K562 (cell line): ENCODE measurements around the gene STX1B. TPM values are rescaled to one million over a fixed set of nuclear protein-coding genes. Genes with fewer than 3 reads are reported as not detected.
A peak's percentile ranks its signal among the peaks of the same experiment; 100 is the strongest.

Source experiments
- ATAC-seq: fragments of 200-7000 bp; cut with Tn5 transposase; 3 replicates; pipeline ENCODE4 v1.9.1; 2020; ENCODE audit warnings: moderate library complexity
- BruUV-seq: library from RNA; stranded (reverse); fragments of 400-500 nt; replicated peaks from 2 replicates; lab custom pipeline; 2021; lab: Mats Ljungman, UMichigan
- CTCF ChIA-PET: fragments of 300-600 bp; formaldehyde crosslinking; extraction: SDS; loops from one replicate; lab custom pipeline; 2021; ENCODE audit warnings: low intra/inter-chr PET ratio; lab: Yijun Ruan, JAX
- POLR2A ChIA-PET: fragments of 300-600, 350-650 bp; sonication (Branson Sonifier 250); formaldehyde crosslinking; extraction: SDS; loops from one replicate; lab custom pipeline; 2021; ENCODE audit warnings: antibody characterized with exemption, inconsistent platforms; lab: Yijun Ruan, JAX
- DNase-seq, 4 experiments: peaks; one replicate each; pipeline versions ENCODE4 v3.0.0 to v3.0.0-alpha.2; 2011 to 2018; ENCODE audit warnings: low spot score in 3 of 4, mixed read lengths in 3 of 4; ENCODE audit errors: extremely low read depth in 1 of 4
- FAIRE-seq: peaks from 2 replicates; lab custom pipeline; 2011; peaks lifted over from hg19 to GRCh38; lab: Jason Lieb, UNC
- H2AFZ ChIP-seq: 2 replicates; pipeline ENCODE4 v1.6.0; 2011; ENCODE audit warnings: low read depth, low read length, control low read depth, inconsistent platforms
- H3K27ac ChIP-seq: fragments of 200-600 bp; 3 replicates; pipeline ENCODE4 v1.8.0; 2011; ENCODE audit warnings: low read depth, mild to moderate bottlenecking, control low read depth, inconsistent platforms, low read length, moderate library complexity, mixed read lengths; ENCODE audit errors: extremely low read depth
- H3K27me3 ChIP-seq, 2 experiments: fragments of 300-600 bp in 1 of 2; 2 replicates in 1 of 2; 3 replicates in 1 of 2; pipeline versions ENCODE4 v1.6.0 to v1.8.0; 2011; ENCODE audit warnings: inconsistent platforms in 2 of 2, low read length in 2 of 2, mild to moderate bottlenecking in 1 of 2, mixed read lengths in 1 of 2, moderate library complexity in 1 of 2; ENCODE audit not compliant: control insufficient read depth in 2 of 2, insufficient read depth in 2 of 2
- H3K36me3 ChIP-seq: fragments of 300-600 bp; 3 replicates; pipeline ENCODE4 v1.8.0; 2011; ENCODE audit warnings: mild to moderate bottlenecking, low read length, inconsistent platforms; ENCODE audit not compliant: control insufficient read depth, insufficient read depth
- H3K4me1 ChIP-seq, 2 experiments: fragments of 200-600 bp in 1 of 2; replicated peaks in 1 of 2; 2 replicates in 1 of 2; 3 replicates in 1 of 2; pipeline versions ENCODE4 v1.5.1 to v1.8.0; 2011; ENCODE audit warnings: inconsistent platforms in 2 of 2, low read length in 2 of 2, mild to moderate bottlenecking in 1 of 2, mixed read lengths in 1 of 2, moderate library complexity in 1 of 2; ENCODE audit not compliant: control insufficient read depth in 2 of 2, insufficient read depth in 2 of 2
- H3K4me2 ChIP-seq: 2 replicates; pipeline ENCODE4 v1.6.1; 2011; ENCODE audit warnings: low read length, control low read depth, inconsistent platforms, mixed read lengths; ENCODE audit not compliant: insufficient read depth
- H3K4me3 ChIP-seq: fragments of 200-600 bp; sonication (generic), shearing (Covaris generic); 2 replicates; pipeline ENCODE4 v1.5.1; 2016; ENCODE audit warnings: control low read depth, inconsistent platforms
- H3K79me2 ChIP-seq: fragments of 200-600 bp; 3 replicates; pipeline ENCODE4 v1.8.0; 2011; ENCODE audit warnings: low read length, inconsistent platforms; ENCODE audit not compliant: control insufficient read depth, insufficient read depth
- H3K9ac ChIP-seq, 2 experiments: 2 replicates each; pipeline versions ENCODE4 v1.6.0 to v1.6.1; 2011; ENCODE audit warnings: low read depth in 2 of 2, low read length in 2 of 2, control low read depth in 1 of 2, inconsistent platforms in 1 of 2, mild to moderate bottlenecking in 1 of 2, mixed read lengths in 1 of 2; ENCODE audit not compliant: insufficient read depth in 1 of 2
- H3K9me1 ChIP-seq: one replicate; pipeline ENCODE4 v1.6.0; 2011; ENCODE audit warnings: inconsistent platforms, mild to moderate bottlenecking, low read length, moderate library complexity; ENCODE audit not compliant: control insufficient read depth, insufficient read depth
- H3K9me3 ChIP-seq: replicated peaks from 2 replicates; pipeline ENCODE4 v1.5.1; 2011; ENCODE audit warnings: low read depth, low read length, inconsistent platforms; ENCODE audit not compliant: control insufficient read depth, insufficient read depth
- H4K20me1 ChIP-seq: replicated peaks from 2 replicates; pipeline ENCODE4 v1.6.1; 2011; ENCODE audit warnings: low read length, inconsistent platforms, mixed read lengths; ENCODE audit not compliant: control insufficient read depth, insufficient read depth
- BRF1 ChIP-seq: IDR thresholded peaks from 3 replicates; pipeline ENCODE4 v1.6.1; 2011; ENCODE audit warnings: borderline replicate concordance, mild to moderate bottlenecking; ENCODE audit not compliant: insufficient read length; ENCODE audit errors: extremely low read depth
- POLR2A ChIP-seq: fragments of 450-650 bp; conservative IDR thresholded peaks from 2 replicates; pipeline ENCODE4 v1.6.1; 2016
- POLR2G ChIP-seq: fragments of 200-400 bp; formaldehyde crosslinking; IDR thresholded peaks from 2 replicates; pipeline ENCODE4 v1.6.1; 2017; ENCODE audit warnings: low read depth, mild to moderate bottlenecking, antibody characterized with exemption, low read length, moderate library complexity
- TCF3 ChIP-seq: sonication (generic); formaldehyde crosslinking; IDR thresholded peaks from 2 replicates; pipeline ENCODE4 v1.4.0; 2020; ENCODE audit warnings: mild to moderate bottlenecking, missing genetic modification reagents
- ZBTB7A ChIP-seq: IDR thresholded peaks from 2 replicates; pipeline ENCODE4 v1.6.1; 2011; ENCODE audit warnings: low read depth, mild to moderate bottlenecking, low read length, moderate library complexity, borderline replicate concordance; ENCODE audit not compliant: control insufficient read depth
- ZC3H11A ChIP-seq: IDR thresholded peaks from 2 replicates; pipeline ENCODE4 v1.6.1; 2012; ENCODE audit warnings: low read depth, low read length, improper control_type of control experiment
- WGBS: fragments of 100-300 bp; shearing (Covaris generic); methylation state at CpG from one replicate; pipeline ENCODE4 v1.1.6; 2016; ENCODE audit warnings: low coverage, mixed read lengths; ENCODE audit not compliant: insufficient coverage; ENCODE audit errors: missing lambda C conversion rate; 5-methylcytosine and 5-hydroxymethylcytosine counted together
- in situ Hi-C: fragments of 300-500 bp; cut with MboI; formaldehyde crosslinking; loops from 4 replicates; pipeline ENCODE4 v1.15.0; 2018; ENCODE audit warnings: inconsistent platforms, mixed read lengths
- intact Hi-C: fragments of 100-400 bp; cut with micrococcal nuclease; formaldehyde crosslinking; loops from 2 replicates; pipeline ENCODE4 v1.14.2; 2022
- polyA plus RNA-seq, 8 experiments: library from polyadenylated mRNA; depleted of rRNA in 4 of 8; stranded (reverse) in 5 of 8; unstranded in 3 of 8; fragments of >200 nt; fragmentation: Nextera tagmentation in 2 of 8; fragmentation: Illumina TruSeq in 1 of 8; extraction: Ambion mirVana in 2 of 8; extraction: Trizol in 1 of 8; gene quantifications; 2 replicates each; pipeline versions ENCODE4 v1.2.1 to v1.2.3, GENCODE V29; 2011 to 2014; ENCODE audit warnings: inconsistent platforms in 1 of 8, missing spikeins in 1 of 8
- total RNA-seq, 7 experiments: library from RNA; depleted of rRNA in 6 of 7; stranded (reverse); fragments of >200 nt in 6 of 7; fragmentation: Illumina TruSeq in 2 of 7; extraction: Trizol in 2 of 7; gene quantifications; 2 replicates each; pipeline versions ENCODE4 v1.2.1 to v1.2.3, GENCODE V29; 2011 to 2021; ENCODE audit warnings: low replicate concordance in 1 of 7
- TF ChIP-seq, protein P1 (sequence below): conservative IDR thresholded peaks from 2 replicates; pipeline ENCODE4 v1.6.1; 2011; ENCODE audit warnings: low read depth, mild to moderate bottlenecking, low read length; ENCODE audit not compliant: control insufficient read depth
- TF ChIP-seq, protein P2 (sequence below): fragments of 450-650 bp; IDR thresholded peaks from 2 replicates; pipeline ENCODE4 v1.6.1; 2017; ENCODE audit warnings: mild to moderate bottlenecking, moderate library complexity
- TF ChIP-seq, protein P3 (sequence below), 3 experiments: fragments of 200-800 bp in 1 of 3; sonication (Bioruptor generic) in 1 of 3; sonication (generic) in 1 of 3; formaldehyde crosslinking in 1 of 3; IDR thresholded peaks; 2 replicates each; pipeline versions ENCODE4 v1.6.1 to v1.8.0; 2016 to 2022; ENCODE audit warnings: mild to moderate bottlenecking in 2 of 3, missing compliant biosample characterization in 2 of 3, missing genetic modification characterization in 2 of 3, missing genetic modification reagents in 1 of 3

The STX1B gene
- total and polyA plus RNA-seq, 9 of the 15 experiments (the other 6 are each of a cell fraction or from before 2014, with no cell fraction given) = 0.07 to 2.5 (median 0.86) TPM

DNA sequence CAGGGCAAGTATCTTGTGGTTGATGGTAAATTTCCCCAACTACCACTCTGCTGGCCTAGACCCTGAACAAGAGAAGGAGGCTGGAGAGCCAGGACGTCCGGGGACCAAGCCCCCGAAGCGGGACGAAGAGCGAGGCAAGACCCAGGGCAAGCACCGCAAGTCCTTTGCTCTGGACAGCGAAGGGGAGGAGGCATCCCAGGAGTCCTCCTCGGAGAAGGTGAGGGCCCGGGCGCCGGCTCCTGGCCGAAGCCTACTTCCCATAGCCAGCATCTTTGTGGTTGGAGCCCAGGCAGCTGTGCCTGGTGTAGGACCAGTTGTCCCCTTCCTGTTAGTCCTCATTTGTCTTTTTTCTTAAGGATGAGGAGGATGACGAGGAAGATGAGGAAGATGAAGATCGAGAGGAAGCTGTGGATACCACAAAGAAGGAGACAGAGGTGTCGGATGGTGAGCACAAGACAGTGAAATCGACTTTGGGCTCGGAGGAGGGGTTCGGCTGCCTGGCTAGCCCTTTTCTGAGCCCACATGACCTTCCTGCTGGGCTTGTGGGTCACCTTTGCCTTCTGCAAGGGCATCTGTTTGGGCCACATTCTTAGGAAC is 41.1 kb downstream of the STX1B start:
- Histone ChIP-seq H4K20me1 (no peaks in the 10 kb centered on the region), H3K36me3 (peaks cover 92% of the 10 kb centered on the region), H3K79me2 (no peaks in the 10 kb centered on the region), H3K9me1 (no peaks in the 10 kb centered on the region), H2AFZ (no peak overlapping the region), H3K4me3 (no peak overlapping the region), H3K9me3 (no peaks in the 10 kb centered on the region), H3K4me2 (no peak overlapping the region), H3K27me3 (no peaks in the 10 kb centered on the region), H3K27ac (no peak overlapping the region), H3K9ac (peak overlapping the region in 1 of 2 experiments; percentile 75; a peak in 2 of 4 replicates), H3K4me1 (peaks cover 8 to 17% of the 10 kb centered on the region in 2 experiments; a peak in 4 of 5 replicates)
- POLR2A ChIA-PET = interaction anchor here (0.6 to 5.6 kb wide), 6 partner anchors 9 to 260 kb away, joined by 3 to 32 read pairs (median 3); partner anchors contain the start of genes FUS and HSD3B7
- ATAC-seq (no peak), FAIRE-seq (no peak), DNase-seq (no peak)
- CTCF ChIA-PET = no interaction called here
- TF ChIP-seq POLR2A = 0 out of 2 replicates have a peak, but pooled peaks have one; percentile 18
- TF ChIP-seq TCF3 = no peak
- TF ChIP-seq POLR2G = peak; percentile 37; the same call in 1 of the 2 replicates
- no peak for TF ChIP-seq ZBTB7A
- TF ChIP-seq, protein P1, sequence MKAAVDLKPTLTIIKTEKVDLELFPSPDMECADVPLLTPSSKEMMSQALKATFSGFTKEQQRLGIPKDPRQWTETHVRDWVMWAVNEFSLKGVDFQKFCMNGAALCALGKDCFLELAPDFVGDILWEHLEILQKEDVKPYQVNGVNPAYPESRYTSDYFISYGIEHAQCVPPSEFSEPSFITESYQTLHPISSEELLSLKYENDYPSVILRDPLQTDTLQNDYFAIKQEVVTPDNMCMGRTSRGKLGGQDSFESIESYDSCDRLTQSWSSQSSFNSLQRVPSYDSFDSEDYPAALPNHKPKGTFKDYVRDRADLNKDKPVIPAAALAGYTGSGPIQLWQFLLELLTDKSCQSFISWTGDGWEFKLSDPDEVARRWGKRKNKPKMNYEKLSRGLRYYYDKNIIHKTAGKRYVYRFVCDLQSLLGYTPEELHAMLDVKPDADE = no peak
- TF ChIP-seq ZC3H11A = no peak
- TF ChIP-seq, protein P2, sequence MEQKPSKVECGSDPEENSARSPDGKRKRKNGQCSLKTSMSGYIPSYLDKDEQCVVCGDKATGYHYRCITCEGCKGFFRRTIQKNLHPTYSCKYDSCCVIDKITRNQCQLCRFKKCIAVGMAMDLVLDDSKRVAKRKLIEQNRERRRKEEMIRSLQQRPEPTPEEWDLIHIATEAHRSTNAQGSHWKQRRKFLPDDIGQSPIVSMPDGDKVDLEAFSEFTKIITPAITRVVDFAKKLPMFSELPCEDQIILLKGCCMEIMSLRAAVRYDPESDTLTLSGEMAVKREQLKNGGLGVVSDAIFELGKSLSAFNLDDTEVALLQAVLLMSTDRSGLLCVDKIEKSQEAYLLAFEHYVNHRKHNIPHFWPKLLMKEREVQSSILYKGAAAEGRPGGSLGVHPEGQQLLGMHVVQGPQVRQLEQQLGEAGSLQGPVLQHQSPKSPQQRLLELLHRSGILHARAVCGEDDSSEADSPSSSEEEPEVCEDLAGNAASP = no peak
- TF ChIP-seq BRF1 = no peak
- TF ChIP-seq, protein P3, sequence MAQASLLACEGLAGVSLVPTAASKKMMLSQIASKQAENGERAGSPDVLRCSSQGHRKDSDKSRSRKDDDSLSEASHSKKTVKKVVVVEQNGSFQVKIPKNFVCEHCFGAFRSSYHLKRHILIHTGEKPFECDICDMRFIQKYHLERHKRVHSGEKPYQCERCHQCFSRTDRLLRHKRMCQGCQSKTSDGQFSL (CRISPR knock-in tag; IDR thresholded peaks at IDR 0.05) = no peak
- TF ChIP-seq, protein P3 (tag; IDR thresholded peaks at IDR 0.05) = no peak
- BruUV-seq = no TSS peak
- intact Hi-C loops = no loop called here
- WGBS = 95% methylated on average over 12 of the region's 19 CpGs
- in situ Hi-C loops = loop anchor here (25.0 kb wide), 1 partner anchor 893 kb away; the partner anchor contains the start of gene ZNF267
